ENCODE results near the gene GAS7. TPM values are rescaled to one million over a fixed set of nuclear protein-coding genes. Genes with fewer than 3 reads are reported as not detected.

Gene GAS7
- total RNA-seq, 2 experiments from 2014 or later: 0.27 to 0.44 TPM

DNA sequence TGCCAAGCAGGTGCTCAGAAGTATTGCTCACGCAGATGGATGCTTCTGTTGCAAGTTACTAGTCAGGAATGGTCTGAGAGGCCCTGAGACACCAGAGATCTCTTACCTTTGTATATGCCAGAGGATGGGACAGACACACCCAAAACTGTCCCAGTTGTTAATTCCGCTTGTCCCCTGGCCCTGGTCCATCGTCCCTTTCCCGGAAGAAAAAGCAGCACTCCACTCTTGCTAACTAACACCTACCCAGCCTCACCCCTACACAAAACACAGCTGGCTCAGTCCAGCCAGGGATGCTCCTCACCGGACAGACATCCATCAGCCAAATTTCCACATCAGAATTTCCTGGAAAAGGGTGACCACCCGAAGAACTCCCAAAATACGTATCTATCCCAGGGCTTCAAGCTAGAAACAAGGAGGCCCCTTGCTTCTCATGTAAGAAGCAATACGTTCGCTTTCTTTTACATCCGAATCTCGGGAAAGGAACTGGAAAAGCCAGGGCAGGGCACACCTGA is 2.0 kb downstream of the GAS7 start:
- Mint-ChIP-seq H3K9me3 (peaks cover 20% of the 10 kb centered on the region), H3K4me3 (no peak overlapping the region), H3K36me3 (ENCODE audit: low read depth) (peaks cover 5% of the 10 kb centered on the region), H3K4me1 (peaks cover 7% of the 10 kb centered on the region), H3K27ac (no peak overlapping the region), H3K27me3 (peaks cover 32% of the 10 kb centered on the region)
- ChIA-PET POLR2A (no interaction called here), CTCF (no interaction called here)
- DNase-seq: no peak

GRCh38 chr17:10195090-10195805 is 3.2 kb downstream of the GAS7 start:
- H3K9me3 Mint-ChIP-seq: peaks cover 20% of the 10 kb centered on the region
- ChIA-PET POLR2A (no interaction called here), CTCF (no interaction called here)
- H3K36me3 Mint-ChIP-seq (ENCODE audit: low read depth): peaks cover 5% of the 10 kb centered on the region
- no peak overlapping the region for H3K27ac Mint-ChIP-seq
- peaks cover 20% of the 10 kb centered on the region for H3K27me3 Mint-ChIP-seq
- DNase-seq: no peak
- H3K4me3 Mint-ChIP-seq: no peak overlapping the region
- H3K4me1 Mint-ChIP-seq: peaks cover 7% of the 10 kb centered on the region

DNA sequence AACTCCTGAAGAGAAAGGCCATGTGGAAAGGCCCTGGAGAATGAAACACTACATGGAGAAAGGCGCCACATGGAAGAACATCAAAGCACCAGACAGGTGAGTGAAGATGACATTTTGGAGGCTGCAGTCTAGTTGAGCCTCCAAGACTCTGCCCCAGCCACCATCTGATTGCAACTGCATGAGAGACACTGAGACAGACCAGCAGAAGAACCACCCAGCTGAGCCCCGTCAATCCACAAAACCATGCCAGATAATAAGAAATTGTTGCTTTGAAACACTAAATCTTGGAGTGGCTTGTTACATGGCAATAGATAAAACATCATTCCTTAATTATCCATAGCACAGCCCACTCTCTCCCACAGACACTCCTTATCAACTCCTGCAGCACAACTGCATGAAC is 4.8 kb downstream of the GAS7 start:
- H3K36me3 Mint-ChIP-seq (ENCODE audit: low read depth): peaks cover 3% of the 10 kb centered on the region
- H3K27ac Mint-ChIP-seq: no peak overlapping the region
- POLR2A ChIA-PET: no interaction called here
- CTCF ChIA-PET: no interaction called here
- peaks cover 20% of the 10 kb centered on the region for H3K9me3 Mint-ChIP-seq
- no peak overlapping the region for H3K4me3 Mint-ChIP-seq
- DNase-seq: no peak
- H3K4me1 Mint-ChIP-seq: no peaks in the 10 kb centered on the region
- peaks cover 11% of the 10 kb centered on the region for H3K27me3 Mint-ChIP-seq

DNA sequence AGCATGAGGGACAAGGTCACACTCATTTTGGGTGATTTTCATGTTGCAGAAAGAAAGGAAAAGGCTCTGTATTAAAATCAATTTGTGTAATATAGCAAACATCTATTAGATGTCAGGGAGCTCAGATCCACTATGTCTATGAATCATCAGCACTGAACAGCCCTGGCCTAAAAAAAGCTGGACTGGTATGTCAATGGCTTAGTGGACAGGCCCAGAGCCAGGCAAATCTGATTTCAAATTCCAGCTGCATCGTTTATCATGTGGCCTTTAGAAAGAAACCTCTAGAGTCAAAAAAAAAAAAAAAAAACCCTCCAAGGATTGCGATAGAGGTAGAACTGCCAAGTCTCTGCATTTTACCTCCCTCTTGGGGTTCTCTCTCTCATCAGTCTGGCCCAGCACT is 5.4 kb downstream of the GAS7 start:
- CTCF ChIA-PET: interaction anchor here (0.8 kb wide), 1 partner anchor 13 kb away, joined by 5 read pairs; no protein-coding TSS in a partner anchor
- peaks cover 11% of the 10 kb centered on the region for H3K27me3 Mint-ChIP-seq
- H3K27ac Mint-ChIP-seq: no peak overlapping the region
- H3K36me3 Mint-ChIP-seq (ENCODE audit: low read depth): peaks cover 3% of the 10 kb centered on the region
- POLR2A ChIA-PET: no interaction called here
- peaks cover 20% of the 10 kb centered on the region for H3K9me3 Mint-ChIP-seq
- H3K4me3 Mint-ChIP-seq: no peak overlapping the region
- DNase-seq: no peak
- H3K4me1 Mint-ChIP-seq: no peaks in the 10 kb centered on the region

GRCh38 chr17:10192461-10192860 is 5.9 kb downstream of the GAS7 start:
- H3K36me3 Mint-ChIP-seq (ENCODE audit: low read depth): peaks cover 3% of the 10 kb centered on the region
- no peak overlapping the region for H3K27ac Mint-ChIP-seq
- H3K27me3 Mint-ChIP-seq: peaks cover 11% of the 10 kb centered on the region
- no peak overlapping the region for H3K4me3 Mint-ChIP-seq
- H3K4me1 Mint-ChIP-seq: no peaks in the 10 kb centered on the region
- ChIA-PET POLR2A (no interaction called here), CTCF (interaction anchor here (0.8 kb wide), 1 partner anchor 13 kb away, joined by 5 read pairs; no protein-coding TSS in a partner anchor)
- no peak for DNase-seq
- H3K9me3 Mint-ChIP-seq: peaks cover 20% of the 10 kb centered on the region

GRCh38 chr17:10187456-10187855 is 10.9 kb downstream of the GAS7 start:
- Mint-ChIP-seq H3K27me3 (no peaks in the 10 kb centered on the region), H3K4me1 (no peaks in the 10 kb centered on the region), H3K9me3 (peaks cover 5% of the 10 kb centered on the region), H3K27ac (no peak overlapping the region), H3K4me3 (no peak overlapping the region), H3K36me3 (ENCODE audit: low read depth) (no peaks in the 10 kb centered on the region)
- POLR2A ChIA-PET: no interaction called here
- CTCF ChIA-PET: no interaction called here
- DNase-seq: no peak

GRCh38 chr17:10186771-10187410 is 11.5 kb downstream of the GAS7 start:
- H3K4me1 Mint-ChIP-seq: no peaks in the 10 kb centered on the region
- no peaks in the 10 kb centered on the region for H3K27me3 Mint-ChIP-seq
- H3K9me3 Mint-ChIP-seq: peaks cover 1% of the 10 kb centered on the region
- H3K27ac Mint-ChIP-seq: no peak overlapping the region
- H3K4me3 Mint-ChIP-seq: no peak overlapping the region
- ChIA-PET CTCF (no interaction called here), POLR2A (no interaction called here)
- DNase-seq: no peak
- no peaks in the 10 kb centered on the region for H3K36me3 Mint-ChIP-seq (ENCODE audit: low read depth)

DNA sequence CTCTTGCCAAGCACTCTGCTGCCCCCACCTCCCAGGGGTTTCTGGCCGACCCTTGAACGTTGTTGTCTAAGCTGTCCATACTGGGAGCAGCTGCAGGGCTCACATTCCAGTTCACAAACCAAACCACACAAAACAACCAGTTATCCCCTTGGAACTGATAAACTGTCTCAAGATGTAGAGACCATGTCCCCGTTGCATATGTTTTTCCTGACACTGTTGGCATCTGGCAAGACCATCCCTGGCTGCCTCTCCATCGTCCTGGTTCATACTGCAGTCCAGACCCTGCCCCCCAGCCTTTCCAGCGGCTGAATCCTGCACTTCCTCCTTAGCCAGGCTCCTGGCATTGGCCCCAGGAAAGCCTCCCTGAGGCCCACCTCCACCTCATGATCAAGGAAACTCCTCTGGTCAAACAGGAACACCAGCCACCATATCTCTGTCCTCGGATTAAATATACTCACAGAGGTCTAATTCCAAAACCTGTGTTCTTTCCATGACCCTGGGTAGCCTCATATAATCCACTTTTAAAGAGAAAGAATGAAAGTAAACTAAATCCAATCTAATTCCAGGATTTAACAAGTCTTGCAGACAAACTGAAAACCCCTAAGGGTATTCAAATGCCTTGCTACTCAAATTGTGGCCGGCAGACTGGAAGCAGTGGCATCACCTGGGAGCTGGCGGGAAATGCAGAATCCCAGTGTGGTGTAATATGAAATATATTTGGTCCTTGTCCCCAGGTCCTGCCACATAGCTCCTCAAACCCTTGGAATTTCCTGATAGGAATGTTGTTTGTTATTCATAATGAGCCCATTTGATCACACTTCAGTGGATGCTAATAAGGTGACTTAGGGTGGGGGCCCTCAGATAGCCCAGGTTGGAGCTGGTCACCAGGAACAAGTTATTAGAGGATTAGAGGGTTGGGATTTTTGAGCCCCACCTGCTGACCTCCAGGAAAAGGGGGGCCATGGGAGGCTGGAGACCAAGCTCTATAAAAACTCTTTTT is 14.2 kb downstream of the GAS7 start:
- H3K27ac Mint-ChIP-seq: no peak overlapping the region
- ChIA-PET POLR2A (no interaction called here), CTCF (interaction anchor here (0.6 kb wide), 2 partner anchors 15 to 271 kb away, joined by 3 read pairs; no protein-coding TSS in a partner anchor)
- DNase-seq: no peak
- H3K27me3 Mint-ChIP-seq: peaks cover 3% of the 10 kb centered on the region
- no peaks in the 10 kb centered on the region for H3K4me1 Mint-ChIP-seq
- H3K9me3 Mint-ChIP-seq: no peaks in the 10 kb centered on the region
- no peaks in the 10 kb centered on the region for H3K36me3 Mint-ChIP-seq (ENCODE audit: low read depth)
- H3K4me3 Mint-ChIP-seq: no peak overlapping the region

GRCh38 chr17:10182785-10183184 is 15.6 kb downstream of the GAS7 start:
- ChIA-PET CTCF (no interaction called here), POLR2A (no interaction called here)
- no peaks in the 10 kb centered on the region for H3K9me3 Mint-ChIP-seq
- H3K27ac Mint-ChIP-seq: no peak overlapping the region
- H3K27me3 Mint-ChIP-seq: peaks cover 5% of the 10 kb centered on the region
- H3K4me3 Mint-ChIP-seq: no peak overlapping the region
- no peak for DNase-seq
- no peaks in the 10 kb centered on the region for H3K36me3 Mint-ChIP-seq (ENCODE audit: low read depth)
- no peaks in the 10 kb centered on the region for H3K4me1 Mint-ChIP-seq

GRCh38 chr17:10178506-10178991 is 19.9 kb downstream of the GAS7 start:
- Mint-ChIP-seq H3K4me3 (no peak overlapping the region), H3K9me3 (no peaks in the 10 kb centered on the region), H3K27me3 (peaks cover 5% of the 10 kb centered on the region), H3K4me1 (no peaks in the 10 kb centered on the region), H3K27ac (no peak overlapping the region), H3K36me3 (ENCODE audit: low read depth) (no peaks in the 10 kb centered on the region)
- POLR2A ChIA-PET: no interaction called here
- CTCF ChIA-PET: no interaction called here
- DNase-seq: no peak

GRCh38 chr17:10177913-10178505 is 20.4 kb downstream of the GAS7 start:
- ChIA-PET POLR2A (no interaction called here), CTCF (no interaction called here)
- Mint-ChIP-seq H3K9me3 (no peaks in the 10 kb centered on the region), H3K4me3 (no peak overlapping the region), H3K36me3 (ENCODE audit: low read depth) (no peaks in the 10 kb centered on the region), H3K4me1 (no peaks in the 10 kb centered on the region), H3K27ac (no peak overlapping the region), H3K27me3 (peaks cover 5% of the 10 kb centered on the region)
- DNase-seq: no peak

DNA sequence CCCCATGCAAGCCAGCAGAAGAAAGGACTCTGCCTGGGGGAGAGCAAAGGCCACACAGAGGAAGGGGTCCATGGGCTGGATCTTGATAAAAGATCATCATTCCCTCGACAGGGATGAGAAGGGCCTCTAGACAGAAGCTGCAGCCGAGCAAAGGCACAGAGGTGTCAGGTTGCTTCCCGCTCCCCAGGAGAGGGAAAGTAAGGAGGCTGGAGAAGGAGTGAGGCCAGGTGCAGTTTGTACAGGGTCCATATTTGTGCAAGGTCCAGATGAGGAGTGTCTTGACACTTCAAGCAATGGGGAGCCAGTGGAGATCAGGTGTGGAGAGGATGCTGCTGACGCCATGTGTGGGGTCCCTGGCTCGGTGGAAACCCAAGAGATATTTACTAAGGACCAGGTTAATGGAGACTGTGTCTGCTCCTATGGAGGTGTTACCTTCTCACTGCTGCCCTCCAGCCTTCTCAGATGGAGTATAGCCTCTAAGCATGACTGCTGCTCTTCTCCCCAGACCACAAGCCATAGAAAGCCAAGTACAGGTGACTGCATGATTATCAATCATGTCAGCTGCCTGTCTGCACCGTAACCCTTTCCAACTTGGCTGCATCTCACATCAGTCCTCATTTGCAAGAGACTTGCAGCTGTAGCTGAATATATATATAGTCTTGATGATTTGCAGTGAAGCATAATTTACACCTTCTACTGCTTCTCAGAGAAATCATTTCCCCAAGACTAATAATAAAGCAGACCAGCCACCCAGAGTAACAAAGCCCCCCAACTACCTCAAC is 21.1 kb downstream of the GAS7 start:
- Mint-ChIP-seq H3K27ac (no peak overlapping the region), H3K9me3 (no peaks in the 10 kb centered on the region), H3K4me3 (no peak overlapping the region), H3K27me3 (peaks cover 5% of the 10 kb centered on the region), H3K36me3 (ENCODE audit: low read depth) (no peaks in the 10 kb centered on the region), H3K4me1 (peaks cover 2% of the 10 kb centered on the region)
- no peak for DNase-seq
- ChIA-PET POLR2A (no interaction called here), CTCF (no interaction called here)
